Skin of body (tissue), 2 donors: ENCODE data around the gene IL31RA. TPM values are rescaled to one million over a fixed set of nuclear protein-coding genes. Genes with fewer than 3 reads are reported as not detected.
A peak's percentile ranks its signal among the peaks of the same experiment; 100 is the strongest.

ENCODE experiments used
- DNase-seq: peaks from one replicate; lab custom pipeline; 2025; lab: John Stamatoyannopoulos, UW
- total RNA-seq: library from RNA; depleted of rRNA; stranded (reverse); fragments of >200 nt; gene quantifications from one replicate; pipeline ENCODE4 v1.2.3, GENCODE V29; 2014

IL31RA gene
- total RNA-seq, 1 donor from 2014 or later: 13.2 TPM

DNA sequence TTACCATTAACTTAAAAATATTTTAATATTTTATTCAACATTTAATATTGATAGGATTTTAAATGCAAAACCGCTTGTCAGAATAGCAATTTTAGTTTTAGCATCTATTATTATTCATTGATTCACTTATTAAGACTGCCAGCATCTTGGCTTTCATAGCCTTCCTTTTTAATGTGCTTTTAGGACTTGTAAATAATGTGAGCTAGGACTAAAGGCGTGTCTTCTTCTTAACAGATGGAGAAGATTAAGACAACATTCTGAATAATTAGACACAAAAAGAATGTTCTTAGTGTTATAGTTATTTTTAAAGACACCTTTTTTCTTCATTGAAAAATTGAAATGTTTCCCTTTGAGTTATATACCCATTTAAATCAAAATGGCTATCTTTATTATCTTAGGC is 6.9 kb downstream of the IL31RA start:
- no peak for DNase-seq

DNA sequence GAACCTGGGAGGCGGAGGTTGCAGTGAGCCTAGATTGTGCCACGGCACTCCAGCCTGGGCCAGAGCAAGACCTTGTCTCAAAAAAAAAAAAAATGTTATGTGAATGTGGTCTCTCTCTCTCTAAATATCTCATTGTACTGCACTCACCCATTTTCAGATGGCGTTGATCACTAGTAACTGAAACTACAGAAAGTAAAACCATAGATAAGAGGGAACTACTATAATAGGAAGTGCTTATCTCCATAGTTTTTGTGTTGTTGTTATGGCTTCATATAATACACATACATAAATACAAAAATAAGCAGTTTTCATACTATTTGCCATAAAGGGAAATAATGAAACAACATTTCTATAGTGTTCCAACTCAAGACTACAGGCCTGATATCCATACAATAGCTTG is 9.1 kb downstream of the IL31RA start:
- no peak for DNase-seq

DNA sequence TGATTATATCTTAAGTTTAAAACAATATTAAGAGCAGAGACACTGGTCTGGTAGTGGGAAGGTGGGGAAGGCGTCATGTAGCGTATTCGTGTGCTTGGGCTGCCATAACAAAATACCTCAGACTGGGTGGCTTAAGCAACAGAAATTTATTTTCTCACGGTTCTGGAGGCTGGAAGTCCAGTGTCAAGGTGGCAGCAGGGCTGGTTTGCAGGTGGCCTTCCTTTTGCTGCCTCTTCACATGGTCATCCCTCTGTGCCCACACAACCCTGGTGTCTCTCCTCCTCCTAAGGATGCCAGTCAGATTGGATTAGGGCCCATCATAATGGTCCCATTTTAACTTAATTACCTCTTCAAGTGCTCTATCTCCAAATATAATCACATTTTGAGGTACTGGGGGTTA is 9.6 kb downstream of the IL31RA start:
- DNase-seq: no peak

DNA sequence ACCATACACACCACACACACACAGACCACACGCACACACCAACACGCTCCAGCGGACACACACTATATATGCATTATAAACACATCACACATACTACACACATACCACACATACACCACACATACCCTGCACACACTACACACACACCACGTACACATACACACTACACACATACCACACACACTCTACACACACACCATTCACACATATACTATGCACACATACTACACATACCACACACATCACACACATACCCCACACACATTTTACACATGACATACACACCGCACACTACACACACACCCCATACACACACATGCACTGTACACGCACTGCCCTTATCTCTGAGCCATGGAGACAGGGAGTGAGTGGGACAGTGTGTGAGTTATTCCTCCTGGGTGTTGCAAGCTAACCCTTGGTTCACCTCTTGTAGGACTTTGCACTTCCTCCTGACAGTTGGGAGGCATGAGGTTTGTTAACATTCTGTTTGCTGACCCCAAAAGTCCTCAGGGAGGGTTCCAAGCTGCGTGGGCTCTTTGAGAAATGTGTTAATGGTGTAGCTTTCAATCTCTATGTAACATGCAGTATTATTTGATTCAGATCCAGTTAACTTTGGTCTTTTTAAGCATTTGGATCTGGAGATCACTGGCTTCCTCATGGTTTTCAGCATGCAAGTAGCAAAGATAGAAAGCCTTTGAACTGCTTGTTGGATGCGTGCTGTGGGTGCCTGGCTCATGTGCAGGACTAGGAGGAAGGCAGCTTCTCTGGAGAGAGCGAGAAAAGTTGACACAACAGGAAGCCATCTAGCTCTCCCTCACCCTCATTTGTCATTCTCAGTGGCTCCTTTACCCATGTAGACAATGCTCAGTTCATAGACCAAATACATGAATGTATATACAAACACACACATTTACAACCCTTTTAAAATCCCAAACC is 13.7 kb downstream of the IL31RA start:
- DNase-seq: no peak

DNA sequence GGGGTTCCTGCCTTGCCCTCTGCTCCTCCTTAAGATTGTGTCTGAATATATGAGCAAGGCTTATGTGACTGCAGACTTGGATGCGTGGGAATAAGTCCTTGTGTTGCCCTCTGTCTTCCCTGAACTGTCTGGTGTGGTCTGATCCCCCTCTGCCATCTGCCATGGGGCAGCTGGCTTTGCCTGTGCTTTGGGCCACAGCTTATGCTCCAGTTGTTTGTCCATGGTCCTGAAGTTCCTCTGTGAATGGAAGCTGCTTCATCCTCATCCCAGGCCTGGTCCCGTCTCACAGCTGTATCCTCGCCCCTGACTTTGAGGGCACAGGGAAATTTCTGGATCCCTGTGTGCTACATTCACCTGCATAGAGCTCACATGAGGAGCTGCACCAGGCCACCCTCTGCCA is 14.7 kb downstream of the IL31RA start:
- no peak for DNase-seq

DNA sequence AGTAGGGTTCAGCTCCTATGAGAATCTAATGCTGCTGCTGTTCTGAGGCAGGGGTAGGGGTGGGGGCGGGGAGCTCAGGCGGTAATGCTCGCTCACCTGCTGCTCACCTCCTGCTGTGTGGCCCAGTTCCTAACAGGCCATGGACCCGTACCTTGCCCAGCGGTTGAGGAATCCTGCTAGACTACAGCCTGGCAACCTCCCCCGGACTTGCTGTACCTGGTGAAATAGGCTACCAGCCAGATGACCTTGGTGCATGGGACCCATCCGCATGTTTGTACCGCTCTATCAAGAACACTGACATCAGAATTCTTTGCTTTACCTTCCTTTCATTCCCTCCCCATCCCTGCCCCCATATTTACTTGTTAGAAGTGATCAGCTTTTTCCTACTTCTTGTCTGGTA is 15.3 kb downstream of the IL31RA start:
- no peak for DNase-seq

DNA sequence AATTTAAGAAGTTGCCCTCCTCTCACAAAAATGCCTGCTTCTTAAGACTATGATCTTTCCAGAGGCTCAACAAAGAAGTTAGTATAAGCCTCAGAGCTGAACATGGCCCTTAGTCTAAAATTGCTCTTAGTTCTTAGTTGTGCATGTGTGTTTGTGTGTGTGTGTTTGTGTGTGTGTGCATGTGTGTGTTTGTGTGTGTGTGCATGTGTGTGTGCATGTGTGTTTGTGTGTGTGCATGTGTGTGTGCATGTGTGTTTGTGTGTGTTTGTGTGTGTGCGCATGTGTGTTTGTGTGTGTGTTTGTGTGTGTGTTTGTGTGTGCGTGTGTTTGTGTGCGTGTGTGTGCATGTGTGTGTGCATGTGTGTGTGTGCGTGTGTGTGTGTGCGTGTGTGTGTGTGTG is 15.8 kb downstream of the IL31RA start:
- DNase-seq: no peak

DNA sequence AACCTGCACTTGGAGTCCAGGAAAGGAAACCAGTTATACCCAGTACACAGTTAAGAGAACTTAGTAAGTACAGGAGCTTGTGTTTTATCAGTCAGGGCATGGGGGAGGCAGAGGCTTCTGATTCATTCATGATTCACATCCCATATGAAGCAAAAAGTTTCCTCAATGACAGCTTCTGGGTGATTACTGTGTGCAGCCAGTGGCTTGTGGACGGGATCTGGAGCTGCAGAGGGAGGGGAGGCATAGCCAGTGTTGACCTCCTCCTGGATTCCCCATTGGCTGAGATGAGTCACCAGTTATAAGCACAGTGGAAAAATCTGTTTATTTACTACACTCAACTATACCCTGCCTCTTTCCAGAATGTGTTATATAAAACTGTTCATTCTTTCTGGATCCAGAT is 17.7 kb downstream of the IL31RA start:
- DNase-seq: no peak

DNA sequence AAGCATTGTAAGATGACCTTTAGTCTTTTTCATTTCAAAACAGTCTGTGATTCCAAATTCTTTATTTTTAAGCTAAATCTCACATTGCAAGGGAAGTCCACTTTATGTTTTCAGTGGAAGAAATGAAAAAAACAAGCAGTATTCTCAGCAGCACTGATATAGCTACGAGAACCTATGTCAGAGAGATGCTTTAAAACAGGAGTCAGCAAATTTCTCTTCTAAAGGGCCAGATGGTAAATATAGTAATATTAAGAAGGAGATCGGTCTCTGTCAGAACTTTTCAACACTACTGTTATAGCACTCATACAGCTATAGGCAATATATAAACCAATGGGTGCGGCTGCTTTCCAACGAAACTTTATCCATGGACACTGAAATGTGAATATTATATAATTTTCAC is 18.7 kb downstream of the IL31RA start:
- DNase-seq: no peak

DNA sequence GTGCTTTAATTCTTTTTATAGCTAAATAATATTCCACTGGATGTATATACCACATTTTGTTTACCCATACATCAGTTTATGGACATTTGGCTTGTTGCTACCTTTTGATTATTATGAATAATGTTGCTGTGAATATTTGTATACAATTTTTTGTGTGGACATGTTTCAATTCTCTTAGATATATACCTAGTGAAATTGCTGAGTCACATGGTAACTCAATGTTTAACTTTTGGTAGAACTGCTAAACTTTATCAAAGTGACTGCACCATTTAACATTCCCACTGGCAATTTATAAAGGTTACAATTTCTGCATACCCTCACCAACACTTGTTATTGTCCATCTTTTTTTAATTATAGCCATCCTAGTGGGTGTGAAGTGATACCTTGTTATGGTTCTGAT is 22.1 kb downstream of the IL31RA start:
- DNase-seq: no peak

DNA sequence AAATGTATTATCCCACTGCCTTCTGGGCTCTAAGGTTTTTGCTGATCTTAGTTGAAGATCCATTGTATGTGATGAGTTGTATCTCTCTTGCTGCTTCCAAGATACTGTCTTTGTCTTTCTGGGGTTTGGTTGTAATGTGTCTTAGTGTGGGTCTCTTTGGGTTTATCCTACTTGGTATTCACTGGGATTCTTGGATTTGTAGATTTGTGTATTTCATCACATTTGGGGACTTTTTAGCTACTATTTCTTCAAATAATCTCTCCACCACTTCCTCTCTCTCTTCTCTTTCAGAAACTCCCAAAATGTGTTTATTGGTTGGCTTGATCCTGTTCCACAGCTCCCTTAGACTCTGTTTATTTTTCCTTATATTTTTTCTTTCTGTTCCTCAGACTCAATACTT is 26.5 kb downstream of the IL31RA start:
- DNase-seq: no peak

DNA sequence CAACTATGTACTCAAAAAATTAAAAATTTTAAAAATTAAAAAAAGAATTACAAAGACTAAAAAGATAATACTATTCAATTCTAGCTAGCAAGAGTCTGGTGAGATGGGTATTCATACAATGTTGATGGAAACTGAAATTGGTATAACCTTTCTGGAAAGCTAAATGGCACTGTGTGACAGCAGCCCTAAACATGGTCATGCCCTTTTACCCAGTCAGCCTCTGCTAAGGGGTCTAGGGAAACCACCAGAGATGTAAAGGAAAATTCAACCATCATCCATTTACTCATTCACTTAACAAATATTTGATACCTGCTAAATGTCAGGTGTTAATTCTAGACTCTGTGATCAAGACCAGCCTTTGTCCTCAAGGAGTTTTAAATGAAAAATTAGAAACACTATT is 29.3 kb downstream of the IL31RA start:
- DNase-seq: no peak

DNA sequence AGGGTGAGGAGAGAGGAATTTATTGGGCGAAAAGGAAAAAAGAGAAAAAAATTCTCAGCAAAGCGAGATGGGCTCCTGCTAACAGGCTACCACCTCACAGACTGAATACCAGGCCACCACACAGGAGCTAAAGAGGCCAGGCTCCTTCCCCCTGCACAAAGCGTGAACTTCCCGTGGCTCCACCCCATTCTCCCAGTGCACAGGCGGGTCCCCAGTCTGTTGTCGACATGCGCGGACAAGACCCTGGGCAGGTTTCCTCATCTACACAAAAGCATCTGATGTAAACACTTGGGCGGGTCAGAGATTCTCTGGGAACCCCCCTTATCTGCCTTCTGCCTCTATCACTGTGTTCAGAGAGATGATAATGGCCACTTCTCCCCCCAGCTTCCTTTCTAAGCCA is 34.2 kb downstream of the IL31RA start:
- no peak for DNase-seq

DNA sequence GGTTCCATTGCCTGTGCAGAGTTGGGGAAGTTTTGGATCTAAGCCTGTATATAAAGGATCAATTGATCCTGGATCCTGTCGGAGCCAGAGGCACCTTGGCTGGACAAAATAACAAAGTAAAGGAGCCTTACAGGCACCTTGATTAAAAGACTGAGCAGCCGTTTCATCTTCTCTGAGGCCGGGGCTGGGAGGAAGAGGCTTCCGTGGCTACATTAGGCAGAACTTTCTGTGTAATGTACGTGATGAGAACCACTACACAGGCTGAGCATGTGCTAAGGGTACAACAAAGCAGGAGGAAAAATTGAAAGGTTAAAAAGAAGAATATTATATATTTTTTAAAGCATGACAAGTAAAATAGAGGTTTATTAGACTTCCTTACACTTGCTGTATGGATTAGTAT is 37.0 kb downstream of the IL31RA start:
- no peak for DNase-seq

DNA sequence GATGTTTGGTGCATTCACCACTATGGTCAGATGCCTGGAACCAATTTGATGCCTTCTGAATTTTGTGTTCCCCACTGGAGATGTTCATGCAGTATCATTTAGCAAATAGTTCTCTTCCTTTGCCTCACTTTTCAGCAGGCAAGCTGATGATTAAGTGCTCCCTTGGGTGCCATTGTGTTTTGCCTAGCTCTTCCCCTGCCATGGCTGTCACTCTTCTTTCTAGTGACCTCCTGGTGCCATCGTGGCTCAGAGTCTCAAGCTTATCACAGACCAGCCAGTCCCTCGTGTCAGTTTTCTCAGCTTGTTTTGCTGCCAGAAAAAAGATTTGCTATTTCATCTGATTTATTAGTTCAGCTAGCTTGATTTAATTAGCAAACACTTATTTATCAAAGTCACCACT is 41.3 kb downstream of the IL31RA start:
- DNase-seq: peak; percentile 74

DNA sequence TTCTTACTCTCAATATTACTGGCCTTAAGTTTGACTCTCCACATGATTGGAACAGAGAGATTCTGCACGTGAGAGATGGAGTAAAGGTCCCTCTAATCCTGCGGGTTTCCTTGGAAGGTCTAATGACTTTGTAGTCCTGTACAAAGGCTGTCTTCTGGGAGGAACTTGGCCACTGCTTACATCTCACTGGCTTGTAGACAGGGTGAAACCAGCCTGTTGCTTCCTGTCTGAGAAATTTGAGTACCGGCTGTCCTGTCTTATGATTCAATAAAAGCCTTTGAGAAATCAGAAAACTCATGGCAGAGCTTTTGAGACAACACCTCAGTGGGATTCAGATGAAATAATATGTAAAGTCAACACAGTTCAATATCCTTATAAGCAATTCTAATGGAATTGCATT is 43.0 kb downstream of the IL31RA start:
- no peak for DNase-seq

DNA sequence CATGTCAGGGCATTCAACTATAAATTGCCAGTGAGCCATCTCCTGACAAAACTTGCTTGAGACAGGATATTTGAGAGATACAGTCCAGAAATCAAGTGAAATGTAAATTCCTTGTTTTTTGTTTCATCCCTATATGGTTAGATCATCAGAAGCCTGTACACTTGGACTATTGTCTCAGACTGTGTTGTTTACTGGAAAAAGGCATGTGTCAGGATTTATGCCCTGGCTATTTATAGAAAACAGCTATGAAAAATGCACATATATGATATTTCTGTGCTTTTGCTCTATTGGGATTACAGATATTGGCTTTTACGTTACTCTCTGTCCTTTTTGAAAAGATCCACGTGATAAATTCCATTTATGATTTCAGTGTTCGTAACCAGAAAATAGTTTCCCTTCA is 44.2 kb downstream of the IL31RA start:
- peak; percentile 72 for DNase-seq

DNA sequence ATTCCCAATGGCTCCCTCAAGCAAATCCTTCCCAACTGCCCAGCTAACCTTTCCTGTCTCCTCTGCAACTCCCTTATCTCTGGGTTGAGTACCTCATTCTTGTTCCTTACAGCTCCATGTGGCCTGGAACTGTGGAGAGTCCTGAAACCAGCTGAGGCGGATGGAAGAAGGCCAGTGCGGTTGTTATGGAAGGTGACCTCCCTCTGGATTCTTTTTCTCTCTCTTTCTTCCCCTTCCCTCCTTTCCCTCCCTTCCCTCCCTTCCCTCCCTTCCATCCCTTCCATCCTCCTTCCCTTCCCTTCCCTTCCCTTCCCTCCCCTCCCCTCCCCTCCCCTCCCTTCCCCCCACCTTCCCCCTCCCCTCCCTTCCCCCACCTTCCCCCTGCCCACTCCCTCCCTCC is 45.1 kb downstream of the IL31RA start:
- DNase-seq: no peak

DNA sequence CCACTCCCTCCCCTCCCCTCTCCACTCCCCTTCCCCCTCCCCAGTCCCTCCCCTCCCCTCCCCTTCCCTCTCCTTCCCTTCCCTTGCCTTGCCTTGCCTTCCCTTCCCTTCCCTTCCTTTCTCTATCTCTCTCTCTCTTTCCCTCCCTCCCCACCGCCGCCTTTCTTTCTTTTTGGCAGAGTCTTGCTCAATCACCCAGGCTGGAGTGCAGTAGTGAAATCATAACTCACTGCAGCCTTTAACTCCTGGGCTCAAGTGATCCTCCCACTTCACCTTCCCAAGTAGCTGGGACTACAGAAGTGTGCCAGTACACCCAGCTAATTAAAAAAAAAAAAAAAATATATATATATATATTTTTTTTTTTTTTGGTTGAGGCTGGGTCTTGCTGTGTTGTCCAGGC is 45.5 kb downstream of the IL31RA start:
- DNase-seq: no peak

DNA sequence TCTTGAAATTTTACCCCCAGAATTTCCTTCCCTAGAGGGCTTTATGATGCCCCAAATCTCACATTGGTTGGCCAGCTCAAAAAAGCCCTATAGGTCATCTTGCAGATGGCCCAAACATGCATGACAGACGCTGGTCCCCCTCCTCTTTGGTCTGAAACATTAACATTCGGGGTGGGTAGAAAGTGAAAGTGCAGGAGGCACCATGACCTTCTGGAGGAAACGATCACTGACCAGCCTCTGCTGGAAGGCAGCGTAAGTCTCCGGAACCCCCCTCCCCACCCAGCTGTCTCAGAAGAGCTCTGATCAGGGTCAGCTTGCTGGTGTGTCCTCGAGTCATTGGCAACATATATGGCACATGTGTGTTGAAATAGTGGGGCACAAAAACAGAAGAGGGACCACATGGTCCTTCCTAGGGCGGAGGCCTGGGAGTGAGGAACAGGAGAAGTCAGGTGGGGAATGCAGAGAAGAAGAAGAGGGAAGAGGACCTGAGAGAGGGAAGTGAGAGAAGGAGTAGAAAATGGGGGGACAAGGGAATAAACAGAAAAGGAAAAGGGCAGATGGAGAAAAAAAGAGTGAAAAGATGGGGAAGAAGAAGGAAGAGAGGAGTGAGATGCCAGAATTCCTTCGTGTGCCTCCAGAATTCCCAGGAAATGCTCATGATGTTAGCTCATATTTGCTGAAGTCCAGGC is 46.2 kb downstream of the IL31RA start:
- no peak for DNase-seq

DNA sequence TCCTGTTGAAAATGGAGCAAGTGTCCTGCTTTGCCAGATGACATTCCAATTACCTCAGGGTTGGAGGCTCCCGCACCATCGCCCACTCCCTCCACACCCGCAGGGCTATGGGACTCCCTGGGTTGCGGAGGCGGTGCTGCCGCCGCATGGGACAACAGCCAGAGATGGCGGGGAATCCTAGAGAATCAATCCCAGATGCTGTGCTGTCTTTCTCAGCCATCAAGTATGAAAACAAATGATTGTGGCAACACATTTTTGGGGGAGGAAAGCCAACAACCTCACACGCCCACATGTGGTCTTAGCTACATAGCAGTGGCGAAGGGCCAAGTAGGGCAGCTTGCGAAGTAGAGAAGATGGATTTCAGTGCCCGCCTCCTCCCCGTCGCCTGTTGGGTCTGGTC is 46.7 kb downstream of the IL31RA start:
- peak; percentile 99 for DNase-seq

DNA sequence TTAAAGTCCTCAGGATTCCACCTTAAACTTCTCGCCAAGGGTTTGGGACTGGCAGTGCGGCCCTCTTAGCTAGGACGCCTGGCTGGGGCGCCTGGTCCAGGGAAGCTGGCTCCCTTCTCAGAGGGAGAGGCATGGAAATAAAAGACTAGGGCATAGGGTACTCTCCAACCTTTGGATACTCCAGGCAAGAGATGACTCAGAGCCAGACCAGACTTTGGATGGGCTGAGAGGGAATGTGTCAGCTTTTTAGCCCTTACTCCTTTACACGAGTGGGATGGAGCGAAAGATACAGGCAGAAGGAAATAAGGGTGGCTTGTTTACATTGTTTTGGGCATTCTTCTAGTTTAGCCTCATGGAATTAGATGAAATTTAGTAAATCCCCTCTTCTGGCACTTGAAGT is 48.2 kb downstream of the IL31RA start:
- no peak for DNase-seq

DNA sequence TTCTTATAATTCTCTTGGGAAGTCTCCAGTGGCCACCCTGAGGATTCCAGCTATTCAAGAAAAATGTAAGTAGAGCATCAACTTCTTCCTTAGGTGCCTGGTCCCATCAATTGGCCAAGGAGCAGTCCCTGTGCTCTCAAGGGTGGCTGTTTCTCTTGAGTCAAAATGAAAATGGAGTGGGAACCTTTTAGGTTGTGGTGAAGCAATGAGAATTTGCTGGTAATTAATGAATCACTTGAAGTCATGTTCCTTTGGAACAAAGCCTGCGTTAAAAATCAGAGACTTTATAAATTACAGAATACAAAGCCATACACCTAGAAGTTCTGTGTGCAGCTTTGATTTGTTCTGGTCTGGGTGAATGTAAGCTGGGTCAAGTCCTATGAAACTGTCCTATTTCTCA is 48.9 kb downstream of the IL31RA start:
- no peak for DNase-seq
